Measurements from ENCODE around the gene STOX2.

GRCh38 chr4:183984566-183984965 lies 79.5 kb downstream of the STOX2 start:
- TF ChIP-seq POLR2AphosphoS5 (IDR thresholded peaks at IDR 0.05; ENCODE audit: borderline replicate concordance, low read depth, low read length), result no peak
- no peak for TF ChIP-seq EZH2 (IDR thresholded peaks at IDR 0.05)

Data from SK-N-MC (cell line).